Coronary artery (tissue), 2 donors: ENCODE results near the gene YPEL1.

Experiments used
- DNase-seq: peaks from one replicate; pipeline ENCODE4 v3.0.0-alpha.2; 2017; ENCODE audit warnings: low spot score
- H3K27ac ChIP-seq, 2 donors: fragments of 200-600 bp; sonication (generic); one replicate each; pipeline ENCODE4 v1.5.1; 2016 to 2019
- H3K4me3 ChIP-seq: fragments of 200-600 bp; sonication (generic); 2 replicates; pipeline ENCODE4 v1.5.1; 2016; ENCODE audit warnings: mild to moderate bottlenecking, moderate library complexity
- CTCF ChIP-seq: fragments of 200-600 bp; sonication (generic); IDR thresholded peaks from one replicate; pipeline ENCODE4 v1.5.1; 2019; ENCODE audit warnings: antibody characterized with exemption

Gene YPEL1

DNA sequence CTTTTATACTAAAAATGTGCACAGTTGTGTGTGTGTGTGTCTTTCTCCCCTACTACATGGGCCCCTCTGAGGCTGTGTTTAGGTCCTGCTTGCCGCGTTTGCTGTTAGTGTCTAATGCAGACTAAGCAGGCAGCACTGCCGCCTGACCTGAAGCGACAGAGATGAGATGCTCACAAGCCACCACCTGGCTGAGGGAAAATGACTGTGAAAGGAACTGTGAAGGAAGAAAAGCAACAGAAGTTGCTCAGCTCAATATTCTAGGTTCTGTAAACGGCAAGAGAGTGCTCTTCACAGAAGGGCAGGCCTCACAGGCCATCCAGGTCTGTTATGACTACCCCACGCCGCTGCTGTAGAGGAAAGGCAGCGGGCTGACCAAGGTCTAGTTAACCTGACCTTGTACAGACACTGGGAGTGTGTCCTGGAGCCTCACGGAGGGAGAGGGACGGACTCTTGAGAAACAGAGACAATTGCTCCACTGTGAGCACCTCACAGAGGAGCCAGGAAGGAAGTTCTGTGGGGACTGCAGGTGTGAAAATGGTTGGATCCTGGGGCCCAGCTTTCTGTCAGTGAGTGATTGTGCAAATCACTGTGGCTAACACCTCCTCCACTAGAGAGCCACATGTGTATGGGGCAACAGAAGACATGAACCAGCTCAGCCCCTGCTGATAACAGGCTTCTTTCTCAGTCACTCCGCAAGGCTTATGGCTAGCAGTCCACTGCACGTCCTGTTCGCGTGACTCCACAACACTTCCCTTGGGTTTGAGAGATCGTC is 31.3 kb upstream of the YPEL1 start:
- H3K27ac ChIP-seq: no peak overlapping the region
- DNase-seq: no peak
- TF ChIP-seq CTCF: no peak
- no peak overlapping the region for H3K4me3 ChIP-seq

GRCh38 chr22:21765909-21766529 is 30.4 kb upstream of the YPEL1 start:
- no peak for TF ChIP-seq CTCF
- no peak for DNase-seq
- no peak overlapping the region for H3K27ac ChIP-seq
- H3K4me3 ChIP-seq: no peak overlapping the region

DNA sequence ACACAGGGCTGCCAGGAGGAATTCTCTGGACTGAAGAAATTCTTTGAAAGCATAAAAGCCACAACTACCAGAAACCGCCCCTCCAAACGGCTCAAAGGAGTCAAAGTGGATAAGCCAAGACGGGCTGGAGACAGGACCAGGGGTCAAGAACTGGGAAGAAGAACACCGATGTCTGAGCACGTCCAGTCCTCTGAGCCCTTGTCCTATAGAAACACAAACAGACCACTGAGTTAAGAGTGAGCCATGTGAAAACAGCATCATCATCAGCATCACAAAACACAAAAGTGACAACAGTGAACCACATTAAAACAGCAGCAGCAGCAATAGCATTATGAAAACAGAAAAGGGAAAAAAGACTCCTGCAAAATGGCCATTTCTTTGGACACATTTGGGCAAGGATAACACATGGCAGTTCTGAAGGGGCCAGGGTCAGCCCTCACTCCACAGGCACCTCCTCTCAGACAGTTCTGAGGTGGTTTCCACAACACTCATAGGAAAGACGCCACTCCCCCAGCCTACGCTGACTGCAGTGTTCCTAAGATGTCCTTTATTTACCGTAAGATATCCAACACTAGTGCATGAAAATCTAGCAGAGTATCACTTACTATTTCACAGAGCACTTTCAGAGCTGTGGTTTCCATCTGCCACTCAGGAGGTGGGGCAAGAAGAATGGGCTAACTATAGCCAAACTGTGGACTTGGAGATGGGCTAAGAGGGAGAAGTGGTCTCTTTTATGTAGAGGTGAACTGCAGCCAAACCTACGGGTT is 28.6 kb upstream of the YPEL1 start:
- H3K27ac ChIP-seq: no peak overlapping the region
- H3K4me3 ChIP-seq: no peak overlapping the region
- DNase-seq: no peak
- TF ChIP-seq CTCF: no peak

- Histone ChIP-seq H3K4me3 (no peak overlapping the region), H3K27ac (no peak overlapping the region)
- DNase-seq: no peak
- TF ChIP-seq CTCF: no peak
Observed at GRCh38 chr22:21762712-21763581, 27.4 kb upstream of the YPEL1 start.

DNA sequence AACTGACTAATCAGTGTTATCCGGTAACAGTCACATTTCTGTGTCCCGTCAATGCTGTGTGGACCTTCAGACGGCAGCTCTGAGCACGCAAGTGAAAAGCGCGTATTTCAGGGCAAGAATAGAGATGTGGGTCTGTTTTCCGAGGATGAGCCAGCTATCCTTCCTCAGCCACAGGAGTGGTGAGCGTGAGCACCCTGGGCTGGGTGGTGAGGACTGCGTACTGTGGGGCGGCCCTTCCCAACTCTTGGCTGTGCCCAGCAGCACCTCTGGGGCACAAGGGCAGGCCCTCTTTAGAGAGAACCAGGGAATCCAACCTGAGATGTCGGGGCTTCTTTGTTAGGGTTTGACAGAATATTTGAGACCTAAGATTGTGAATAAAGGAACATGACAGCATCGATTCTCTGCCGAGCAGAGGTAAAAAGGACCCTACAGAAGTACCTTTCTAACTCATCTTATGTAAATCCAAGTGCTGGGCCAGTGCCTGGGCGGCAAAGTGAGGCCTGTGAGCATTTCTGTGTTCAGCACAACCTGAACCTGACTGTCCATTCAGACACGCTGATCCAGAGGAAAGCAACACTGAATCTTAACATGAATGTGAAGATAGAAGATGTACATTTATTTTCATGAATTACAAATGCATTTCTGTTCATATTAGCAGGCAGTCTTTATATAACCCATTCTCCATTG is 26.5 kb upstream of the YPEL1 start:
- Histone ChIP-seq H3K4me3 (no peak overlapping the region), H3K27ac (no peak overlapping the region)

More for the DNA sequence above, 26.5 kb upstream of the YPEL1 start:
- no peak for DNase-seq
- TF ChIP-seq CTCF: no peak
